Heart right ventricle (tissue), 16 donors: Measurements from ENCODE around the gene TMPRSS13. TPM values are rescaled to one million over a fixed set of nuclear protein-coding genes. Genes with fewer than 3 reads are reported as not detected.

Experiments used
- ATAC-seq, 8 donors: fragments of 200-7000 bp; cut with Tn5 transposase; one replicate each; pipeline ENCODE4 v1.9.1; 2020; ENCODE audit warnings: mild to moderate bottlenecking in 8 of 8, moderate library complexity in 8 of 8, moderate number of reproducible peaks in 1 of 8
- DNase-seq, 2 donors: peaks; one replicate each; pipeline ENCODE4 v3.0.0-alpha.2; 2020
- H3K27ac ChIP-seq, 10 donors: fragments of 200-600 bp; sonication (generic) in 2 of 10; one replicate each; pipeline versions ENCODE4 v1.5.0 to v1.8.0; 2020 to 2022; ENCODE audit warnings: mild to moderate bottlenecking in 3 of 10
- H3K27me3 ChIP-seq, 7 donors: fragments of 200-600 bp; one replicate each; pipeline ENCODE4 v1.8.0; 2021 to 2022; ENCODE audit warnings: mild to moderate bottlenecking in 2 of 7
- H3K36me3 ChIP-seq, 9 donors: fragments of 200-600 bp; sonication (generic) in 1 of 9; one replicate each; pipeline versions ENCODE4 v1.5.0 to v1.8.0; 2020 to 2022; ENCODE audit warnings: mild to moderate bottlenecking in 2 of 9
- H3K4me1 ChIP-seq, 9 donors: fragments of 200-600 bp; sonication (generic) in 1 of 9; one replicate each; pipeline versions ENCODE4 v1.5.0 to v1.8.0; 2020 to 2022; ENCODE audit warnings: mild to moderate bottlenecking in 4 of 9
- H3K4me3 ChIP-seq, 10 donors: fragments of 200-600 bp; sonication (generic) in 2 of 10; one replicate each; pipeline versions ENCODE4 v1.5.0 to v1.8.0; 2020 to 2022; ENCODE audit warnings: mild to moderate bottlenecking in 7 of 10, moderate library complexity in 2 of 10
- H3K9me3 ChIP-seq, 11 donors: fragments of 200-600 bp in 10 of 11; sonication (generic) in 2 of 11; one replicate each; pipeline versions ENCODE4 v1.5.0 to v1.8.0; 2013 to 2022; ENCODE audit warnings: mild to moderate bottlenecking in 2 of 11, control low read depth in 1 of 11, moderate library complexity in 1 of 11
- CTCF ChIP-seq, 9 donors: fragments of 200-600 bp; sonication (generic) in 2 of 9; IDR thresholded peaks; one replicate each; pipeline versions ENCODE4 v1.5.0 to v1.8.0; 2021 to 2022; ENCODE audit warnings: antibody characterized with exemption in 9 of 9, mild to moderate bottlenecking in 5 of 9, moderate library complexity in 1 of 9
- WGBS, 2 donors: extraction: QIAGEN DNeasy Blood & Tissue Kit; methylation state at CpG; one replicate each; pipeline ENCODE4 v1.1.7; 2013; ENCODE audit warnings: inconsistent platforms in 1 of 2; 5-methylcytosine and 5-hydroxymethylcytosine counted together
- intact Hi-C, 10 donors: fragments of 100-400 bp; cut with DNase I; formaldehyde crosslinking; loops; one replicate each; pipeline versions ENCODE4 v1.11.1 to v1.14.2; 2022
- polyA plus RNA-seq, 2 donors: library from polyadenylated mRNA; stranded (reverse); fragments of 200-250 nt; gene quantifications; one replicate each; pipeline ENCODE4 v1.2.3, GENCODE V29; 2013
- total RNA-seq, 10 donors: library from RNA; stranded (reverse); fragmentation: NEBNext Ultra II Directional in 3 of 10; extraction: Animal tissue kit (Norgen Biotek cat#: 25700) in 3 of 10; gene quantifications; one replicate each; pipeline versions ENCODE4 v1.2.1 to v1.2.4, GENCODE V29; 2021 to 2023
- donor health status: Arrhythmogenic right ventricular cardiomyopathy.
- donor health status: ischemic (EF 13 %, LVEDD 7.1; RV severe dilation, severe dysfunction).
- donor health status: healthy with polysubstance abuse.
- donor health status: DM: no; HTN: yes; CAD: no.
- donor health status: DM: no; HTN: no; CAD: no.
- donor health status: ischemic (EF 25% LVEDD 6.9; RV normal size, moderate dysfunction).
- donor health status: ischemic (EF 25% LVEDD 5.7; RV mildly dilated, moderate dysfunction).
- donor health status: healthy.
- donor health status: DM: yes; HTN: yes; CAD: no.
- donor health status: Ischemic cardiomyopathy.
- donor health status: ischemic (EF 35%, LVEDD 5.7; RV mildly dilated, moderate dysfunction).
- donor health status: nonischemic (EF 11% LVEDD 7.7; RV severe dilation, severe dysfunction).
- donor health status: DM: yes; HTN: yes; CAD: no.
- donor health status: PGD.
- donor health status: ischemic (EF 29% LVEDD 5.4; RV normal size, mild dysfunction).
- donor health status: nonischemic (EF 23%, LVEDD 6.1; RV moderate dilation, normal function).

Gene TMPRSS13
- total and polyA plus RNA-seq, 12 donors = 0.03 to 0.32 (median 0.18) TPM; not detected in 7

- no peak for TF ChIP-seq CTCF (IDR thresholded peaks at IDR 0.05)
- ATAC-seq = peak; percentile 16 to 56 (median 34)
Observed at GRCh38 chr11:117877120-117877784, 52.0 kb downstream of the TMPRSS13 start.

DNA sequence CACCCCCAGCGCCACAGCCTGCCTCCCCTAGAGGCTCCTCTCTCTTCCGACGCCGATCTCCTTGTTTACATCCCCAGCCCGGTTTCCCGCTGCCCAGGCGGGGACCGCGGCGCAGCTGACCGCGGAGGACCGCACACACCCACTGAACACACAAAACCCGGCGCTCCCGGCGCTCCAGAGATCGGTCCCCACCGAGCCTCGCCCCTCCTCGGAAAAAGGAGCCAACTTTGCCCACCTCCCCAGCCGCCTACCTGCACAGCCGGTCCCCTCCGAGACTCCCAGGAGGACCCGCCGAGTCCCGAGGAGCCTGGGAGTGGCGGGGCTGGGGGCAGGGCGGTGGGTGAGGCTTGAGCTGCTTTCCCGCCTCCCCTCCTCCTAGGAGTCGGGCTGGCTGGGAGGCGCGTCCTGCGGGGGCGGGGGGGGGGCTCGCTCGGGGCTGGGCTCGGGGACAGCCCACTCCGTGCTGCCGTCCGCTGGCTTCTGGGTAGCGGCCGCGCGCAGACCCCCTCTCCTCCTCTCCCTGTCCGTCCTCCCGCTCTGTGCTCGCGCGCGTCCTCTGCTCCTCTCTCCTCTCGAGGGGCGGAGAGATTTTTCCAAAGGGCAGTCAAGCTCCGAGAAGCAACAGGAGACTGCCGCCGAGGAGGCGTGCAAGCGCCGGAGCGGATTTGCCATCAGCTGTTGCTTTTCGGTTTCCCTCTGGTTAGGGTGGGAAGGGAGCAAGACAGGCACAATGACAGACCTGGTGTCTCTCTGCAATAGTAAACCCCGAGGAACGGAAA lies 52.7 kb downstream of the TMPRSS13 start, which contains the start of gene FXYD6:
Gene FXYD6 (minus strand): TSS at position 318 of the 779 bp plus-strand sequence. CDS start 33,882 bp downstream, outside the sequence.
- no peaks in the 10 kb centered on the region for H3K9me3 ChIP-seq
- no peak for TF ChIP-seq CTCF (IDR thresholded peaks at IDR 0.05)
- peak within 1 kb of the TSS; percentile 38 to 96 (median 86) for H3K27ac ChIP-seq
- ATAC-seq (peak; percentile 64 to 86 (median 78)), DNase-seq (peak; percentile 73 to 77)
- H3K27me3 ChIP-seq = peaks cover 0 to 70% (median 12%) of the 10 kb centered on the region in 7 donors
- peaks cover 8 to 64% (median 57%) of the 10 kb centered on the region in 9 donors for H3K4me1 ChIP-seq
- intact Hi-C loops = no loop called here
- H3K4me3 ChIP-seq = peak within 1 kb of the TSS; percentile 47 to 88 (median 73)
- WGBS, 2 donors = 0 to 1% methylated on average over 59 to 63 of the region's 63 CpGs
- H3K36me3 ChIP-seq = no peaks in the 10 kb centered on the region

More at GRCh38 chr11:117877120-117877784, 52.0 kb downstream of the TMPRSS13 start:
- Histone ChIP-seq H3K4me1 (peaks cover 6 to 56% (median 50%) of the 10 kb centered on the region in 9 donors), H3K27me3 (peaks cover 0 to 70% (median 12%) of the 10 kb centered on the region in 7 donors), H3K27ac (peak overlapping the region; percentile 38 to 96 (median 86)), H3K36me3 (no peaks in the 10 kb centered on the region), H3K9me3 (no peaks in the 10 kb centered on the region), H3K4me3 (peak overlapping the region; percentile 47 to 88 (median 73))
- intact Hi-C loops = no loop called here
- 19 to 23% methylated on average over 12 of the region's 12 CpGs for WGBS, 2 donors
- DNase-seq = peak in 1 of 2 donors; percentile 73

DNA sequence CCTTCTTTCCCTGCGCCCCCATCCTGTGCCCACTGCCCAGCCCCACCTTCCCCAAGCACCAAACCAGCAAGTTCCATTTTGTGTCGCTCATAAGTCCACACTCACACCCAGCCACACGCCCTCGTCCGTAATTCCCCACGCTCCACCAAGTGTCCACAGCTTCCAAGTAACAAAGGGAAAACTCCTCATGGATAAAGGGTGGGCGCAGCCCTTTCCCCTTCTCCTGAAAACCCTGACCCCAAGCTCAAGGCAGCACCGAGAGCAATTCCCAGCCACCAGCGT lies 53.2 kb downstream of the TMPRSS13 start:
- WGBS, 2 donors = 0 to 1% methylated on average over 9 of the region's 9 CpGs
- Histone ChIP-seq H3K9me3 (no peaks in the 10 kb centered on the region), H3K27me3 (peaks cover 0 to 70% (median 12%) of the 10 kb centered on the region in 7 donors), H3K4me3 (peak overlapping the region; percentile 47 to 88 (median 73)), H3K4me1 (peaks cover 8 to 69% (median 57%) of the 10 kb centered on the region in 9 donors), H3K27ac (peak overlapping the region; percentile 38 to 96 (median 86)), H3K36me3 (no peaks in the 10 kb centered on the region)
- ATAC-seq (peak in 4 of 8 donors; percentile 3 to 9 (median 6)), DNase-seq (no peak)
- no peak for TF ChIP-seq CTCF (IDR thresholded peaks at IDR 0.05)
- intact Hi-C loops = no loop called here

DNA sequence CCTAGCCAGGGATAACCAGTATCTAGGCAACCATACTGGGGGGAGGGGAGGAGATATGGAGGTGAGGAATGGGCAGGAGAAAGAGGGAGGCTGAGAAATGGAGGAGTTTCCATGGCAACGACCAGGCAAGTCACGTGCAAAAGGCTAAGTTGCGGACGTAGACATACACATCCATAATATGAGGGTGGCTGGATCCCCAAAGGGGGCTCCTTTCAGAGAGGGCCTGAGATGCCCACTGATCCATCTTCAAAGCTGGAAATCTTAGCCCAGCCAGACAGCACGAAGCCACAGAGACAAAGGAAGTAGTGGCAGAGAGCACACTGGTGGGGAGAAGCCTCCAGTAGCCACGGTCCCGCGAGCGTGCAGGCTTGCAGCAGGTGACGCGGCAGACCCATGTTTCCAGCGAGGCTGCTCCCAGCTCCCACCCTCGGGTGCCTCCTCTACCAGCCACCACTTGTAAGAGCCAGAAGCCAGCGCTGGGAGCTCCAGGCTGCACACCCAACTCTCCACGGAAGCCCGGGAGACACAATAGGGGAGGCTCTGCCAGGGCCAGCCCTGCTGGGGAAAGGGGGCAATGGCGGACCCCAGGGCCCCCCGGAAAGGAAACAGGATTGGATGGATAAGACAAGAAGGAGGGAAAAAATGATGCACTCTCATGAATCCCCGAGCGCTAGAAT lies 53.7 kb downstream of the TMPRSS13 start:
- H3K27me3 ChIP-seq = peaks cover 0 to 70% (median 12%) of the 10 kb centered on the region in 7 donors
- DNase-seq (no peak), ATAC-seq (peak in 5 of 8 donors; percentile 1 to 19 (median 6))
- H3K27ac ChIP-seq = peak overlapping the region; percentile 38 to 96 (median 86)
- peaks cover 8 to 74% (median 61%) of the 10 kb centered on the region in 9 donors for H3K4me1 ChIP-seq
- peak overlapping the region; percentile 47 to 88 (median 73) for H3K4me3 ChIP-seq
- no peaks in the 10 kb centered on the region for H3K9me3 ChIP-seq
- WGBS, 2 donors = 3 to 8% methylated on average over 20 of the region's 20 CpGs
- H3K36me3 ChIP-seq = no peaks in the 10 kb centered on the region
- TF ChIP-seq CTCF (IDR thresholded peaks at IDR 0.05) = no peak
- intact Hi-C loops = no loop called here
